ENCODE data around the gene SPDYC. TPM values are rescaled to one million over a fixed set of nuclear protein-coding genes. Genes with fewer than 3 reads are reported as not detected.
A peak's percentile ranks its signal among the peaks of the same experiment; 100 is the strongest.

The SPDYC gene
- total RNA-seq, 1 experiment from 2014 or later: not detected

GRCh38 chr11:65206441-65206841 lies 36.4 kb downstream of the SPDYC start:
- DNase-seq (ENCODE audit: low spot score): no peak

GRCh38 chr11:65206901-65207300 lies 36.9 kb downstream of the SPDYC start:
- peak; percentile 22 for DNase-seq (ENCODE audit: low spot score)

GRCh38 chr11:65207918-65208784 lies 38.1 kb downstream of the SPDYC start:
- DNase-seq (ENCODE audit: low spot score): no peak

- peak; percentile 27 for DNase-seq (ENCODE audit: low spot score)
These were observed 39.0 kb downstream of the SPDYC start for GRCh38 chr11:65208785-65209710.

GRCh38 chr11:65209711-65210360 lies 39.8 kb downstream of the SPDYC start:
- DNase-seq (ENCODE audit: low spot score): peak; percentile 50

- no peak for DNase-seq (ENCODE audit: low spot score)
These were observed 40.3 kb downstream of the SPDYC start for GRCh38 chr11:65210361-65210731.

- no peak for DNase-seq (ENCODE audit: low spot score)
These were observed 40.7 kb downstream of the SPDYC start for GRCh38 chr11:65210748-65211147.

- no peak for DNase-seq (ENCODE audit: low spot score)
These were observed 41.5 kb downstream of the SPDYC start for GRCh38 chr11:65211293-65212105.

GRCh38 chr11:65212226-65212801 lies 42.3 kb downstream of the SPDYC start:
- DNase-seq (ENCODE audit: low spot score): no peak

GRCh38 chr11:65213322-65214211 lies 43.5 kb downstream of the SPDYC start:
- peak; percentile 12 for DNase-seq (ENCODE audit: low spot score)

GRCh38 chr11:65214212-65214845 lies 44.3 kb downstream of the SPDYC start:
- DNase-seq (ENCODE audit: low spot score): no peak

GRCh38 chr11:65215441-65216076 lies 45.5 kb downstream of the SPDYC start:
- DNase-seq (ENCODE audit: low spot score): no peak

GRCh38 chr11:65216830-65217229 lies 46.8 kb downstream of the SPDYC start:
- no peak for DNase-seq (ENCODE audit: low spot score)

GRCh38 chr11:65217441-65218423 lies 47.7 kb downstream of the SPDYC start:
- no peak for DNase-seq (ENCODE audit: low spot score)

- no peak for DNase-seq (ENCODE audit: low spot score)
These were observed 48.4 kb downstream of the SPDYC start for GRCh38 chr11:65218446-65218845.

- DNase-seq (ENCODE audit: low spot score): no peak
These were observed 49.8 kb downstream of the SPDYC start for GRCh38 chr11:65219930-65220213.

- no peak for DNase-seq (ENCODE audit: low spot score)
These were observed 51.0 kb downstream of the SPDYC start for GRCh38 chr11:65221026-65221425.
